T-cell (primary cell): ENCODE results near the gene CLSTN3. TPM values are rescaled to one million over a fixed set of nuclear protein-coding genes. Genes with fewer than 3 reads are reported as not detected.

ENCODE experiments used
- ATAC-seq, 4 experiments: fragments of 200-7000 bp in 3 of 4; fragments of 150-1000 bp in 1 of 4; cut with Tn5 transposase; replicated peaks in 1 of 4; 1 replicate in 3 of 4; 2 replicates in 1 of 4; pipeline ENCODE4 v1.10.0; 2021; ENCODE audit warnings: moderate library complexity in 3 of 4, mild to moderate bottlenecking in 2 of 4, moderate number of reproducible peaks in 1 of 4
- CTCF ChIA-PET, 2 donors: fragments of 300-600 bp; sonication (Branson Sonifier 250); formaldehyde crosslinking; loops; one replicate each; lab custom pipeline; 2022; ENCODE audit warnings: antibody characterized with exemption in 2 of 2; lab: Charles Lee
- POLR2A ChIA-PET, 2 donors: fragments of 300-600 bp; sonication (Branson Sonifier 250); formaldehyde crosslinking; loops; one replicate each; lab custom pipeline; 2022; ENCODE audit warnings: antibody characterized with exemption in 2 of 2; lab: Charles Lee
- DNase-seq, 35 experiments: peaks; one replicate each; pipeline versions ENCODE4 v3.0.0 to v3.0.0-alpha.2; 2013 to 2023
- H3K27ac ChIP-seq: one replicate; pipeline ENCODE4 v1.5.1; 2013; ENCODE audit warnings: low read length
- H3K27me3 ChIP-seq, 2 experiments: replicated peaks in 1 of 2; 1 replicate in 1 of 2; 2 replicates in 1 of 2; pipeline versions ENCODE4 v1.6.1 to v1.7.0; 2013; ENCODE audit warnings: low read length in 1 of 2, mixed read lengths in 1 of 2; ENCODE audit not compliant: control insufficient read depth in 2 of 2, insufficient read depth in 2 of 2; ENCODE audit errors: extremely low read depth in 1 of 2
- H3K36me3 ChIP-seq, 2 donors: 1 replicate in 1 of 2; 2 replicates in 1 of 2; pipeline versions ENCODE4 v1.6.1 to v1.7.0; 2013; ENCODE audit warnings: low read length in 1 of 2; ENCODE audit not compliant: control insufficient read depth in 2 of 2, insufficient read depth in 1 of 2; ENCODE audit errors: extremely low read depth in 1 of 2
- H3K4me1 ChIP-seq, 2 experiments: 1 replicate in 1 of 2; 2 replicates in 1 of 2; pipeline versions ENCODE4 v1.6.1 to v1.7.0; 2013; ENCODE audit warnings: low read length in 2 of 2, mixed read lengths in 1 of 2; ENCODE audit not compliant: insufficient read depth in 2 of 2, control insufficient read depth in 1 of 2; ENCODE audit errors: extremely low read depth in 1 of 2
- H3K4me3 ChIP-seq, 2 donors: 1 replicate in 1 of 2; 2 replicates in 1 of 2; pipeline versions ENCODE4 v1.5.1 to v1.7.0; 2013; ENCODE audit warnings: mild to moderate bottlenecking in 2 of 2, low read length in 1 of 2, moderate library complexity in 1 of 2; ENCODE audit not compliant: control insufficient read depth in 1 of 2; ENCODE audit errors: extremely low read depth in 1 of 2
- H3K9me3 ChIP-seq: 2 replicates; pipeline ENCODE4 v1.7.0; 2013
- H3K27ac Mint-ChIP-seq, 2 donors: one replicate each; pipeline ENCODE4 v1.8.0; 2020 to 2021; ENCODE audit warnings: mild to moderate bottlenecking in 2 of 2, mixed read lengths in 2 of 2
- H3K27me3 Mint-ChIP-seq, 2 donors: one replicate each; pipeline ENCODE4 v1.8.0; 2021 to 2022; ENCODE audit warnings: mixed read lengths in 2 of 2
- H3K36me3 Mint-ChIP-seq: one replicate; pipeline ENCODE4 v1.8.0; 2021; ENCODE audit warnings: mixed read lengths
- H3K4me1 Mint-ChIP-seq, 3 donors: one replicate each; pipeline ENCODE4 v1.8.0; 2020 to 2022; ENCODE audit warnings: mixed read lengths in 3 of 3, mild to moderate bottlenecking in 1 of 3
- H3K4me3 Mint-ChIP-seq, 3 donors: one replicate each; pipeline ENCODE4 v1.8.0; 2020 to 2022; ENCODE audit warnings: mild to moderate bottlenecking in 3 of 3, mixed read lengths in 3 of 3, moderate library complexity in 3 of 3
- H3K9me3 Mint-ChIP-seq, 3 donors: one replicate each; pipeline ENCODE4 v1.8.0; 2020 to 2022; ENCODE audit warnings: mixed read lengths in 3 of 3
- WGBS: methylation state at CpG from one replicate; pipeline ENCODE4 v1.1.5; 2013; ENCODE audit warnings: missing lambda C conversion rate; ENCODE audit not compliant: insufficient coverage; 5-methylcytosine and 5-hydroxymethylcytosine counted together
- total RNA-seq, 35 experiments: library from RNA in 6 of 35; stranded (reverse) in 6 of 35; fragments of 120-200 nt in 1 of 35; gene quantifications; one replicate each; pipeline versions ENCODE4 v1.2.1 to v1.2.4 and lab custom pipeline; 2013 to 2026

CLSTN3 gene
- total RNA-seq, 5 donors from 2014 or later (not counting 1 experiment from before 2014, with no cell fraction given), result 29.0 to 50.0 (median 41.5) TPM

- no peaks in the 10 kb centered on the region for H3K9me3 Mint-ChIP-seq
- Histone ChIP-seq H3K4me1 (peaks cover 2 to 6% of the 10 kb centered on the region in 2 experiments), H3K27ac (no peak overlapping the region), H3K9me3 (no peaks in the 10 kb centered on the region), H3K36me3 (peaks cover 0 to 25% of the 10 kb centered on the region in 2 donors), H3K27me3 (no peaks in the 10 kb centered on the region), H3K4me3 (no peak overlapping the region)
- CTCF ChIA-PET, result no interaction called here
- peaks cover 33% of the 10 kb centered on the region for H3K36me3 Mint-ChIP-seq
- ATAC-seq, result no peak
- H3K4me3 Mint-ChIP-seq, result no peak overlapping the region
- no peaks in the 10 kb centered on the region for H3K27me3 Mint-ChIP-seq
- H3K4me1 Mint-ChIP-seq, result peaks cover 5 to 9% (median 5%) of the 10 kb centered on the region in 3 donors
- no peak overlapping the region for H3K27ac Mint-ChIP-seq
- POLR2A ChIA-PET, result no interaction called here
- no peak for DNase-seq
- WGBS, result 86% methylated on average over 1 of the region's 3 CpGs
Measured at GRCh38 chr12:7117670-7118069, 12.5 kb upstream of the CLSTN3 start.

- DNase-seq, result no peak
- peaks cover 0 to 25% of the 10 kb centered on the region in 2 donors for H3K36me3 ChIP-seq
- 88% methylated on average over 1 of the region's 3 CpGs for WGBS
Measured at GRCh38 chr12:7118881-7119280, 11.3 kb upstream of the CLSTN3 start.

GRCh38 chr12:7120166-7120565 is 10.0 kb upstream of the CLSTN3 start:
- peaks cover 24% of the 10 kb centered on the region for H3K36me3 Mint-ChIP-seq
- no peaks in the 10 kb centered on the region for H3K27me3 ChIP-seq
- H3K4me3 ChIP-seq, result no peak overlapping the region
- H3K27ac ChIP-seq, result no peak overlapping the region
- H3K9me3 Mint-ChIP-seq, result no peaks in the 10 kb centered on the region
- POLR2A ChIA-PET, result no interaction called here
- no peak overlapping the region for H3K27ac Mint-ChIP-seq
- no peaks in the 10 kb centered on the region for H3K27me3 Mint-ChIP-seq
- no peaks in the 10 kb centered on the region for H3K4me1 Mint-ChIP-seq
- 93% methylated on average over 5 of the region's 5 CpGs for WGBS
- no peaks in the 10 kb centered on the region for H3K4me1 ChIP-seq
- no peak overlapping the region for H3K4me3 Mint-ChIP-seq
- H3K36me3 ChIP-seq, result peaks cover 0 to 17% of the 10 kb centered on the region in 2 donors
- DNase-seq, result no peak
- no peak for ATAC-seq
- CTCF ChIA-PET, result no interaction called here
- no peaks in the 10 kb centered on the region for H3K9me3 ChIP-seq

More at GRCh38 chr12:7118881-7119280, 11.3 kb upstream of the CLSTN3 start:
- ATAC-seq, result no peak
- H3K4me3 ChIP-seq, result no peak overlapping the region
- Mint-ChIP-seq H3K27ac (no peak overlapping the region), H3K9me3 (no peaks in the 10 kb centered on the region), H3K4me3 (no peak overlapping the region), H3K36me3 (peaks cover 29% of the 10 kb centered on the region), H3K27me3 (no peaks in the 10 kb centered on the region), H3K4me1 (peaks cover 0 to 3% (median 0%) of the 10 kb centered on the region in 3 donors)
- no peaks in the 10 kb centered on the region for H3K9me3 ChIP-seq
- ChIA-PET POLR2A (no interaction called here), CTCF (interaction anchor here in 1 of 2 donors (0.9 kb wide), 1 partner anchor 22 kb away, joined by 3 read pairs; no protein-coding TSS in a partner anchor)
- no peak overlapping the region for H3K27ac ChIP-seq
- no peaks in the 10 kb centered on the region for H3K4me1 ChIP-seq
- H3K27me3 ChIP-seq, result no peaks in the 10 kb centered on the region

GRCh38 chr12:7121324-7121723 is 8.8 kb upstream of the CLSTN3 start:
- H3K9me3 ChIP-seq, result no peaks in the 10 kb centered on the region
- H3K36me3 Mint-ChIP-seq, result peaks cover 18% of the 10 kb centered on the region
- H3K9me3 Mint-ChIP-seq, result no peaks in the 10 kb centered on the region
- H3K36me3 ChIP-seq, result peaks cover 0 to 5% of the 10 kb centered on the region in 2 donors
- H3K27me3 Mint-ChIP-seq, result no peaks in the 10 kb centered on the region
- no peaks in the 10 kb centered on the region for H3K27me3 ChIP-seq
- DNase-seq (no peak), ATAC-seq (no peak)
- CTCF ChIA-PET, result no interaction called here
- POLR2A ChIA-PET, result no interaction called here
- no CpG with 5 or more reads among the region's 5 CpGs for WGBS
- H3K4me1 ChIP-seq, result no peaks in the 10 kb centered on the region
- H3K4me1 Mint-ChIP-seq, result no peaks in the 10 kb centered on the region
- H3K27ac Mint-ChIP-seq, result no peak overlapping the region
- H3K4me3 Mint-ChIP-seq, result no peak overlapping the region
- no peak overlapping the region for H3K27ac ChIP-seq
- H3K4me3 ChIP-seq, result no peak overlapping the region

GRCh38 chr12:7122811-7123769 is 7.1 kb upstream of the CLSTN3 start:
- Mint-ChIP-seq H3K27ac (no peak overlapping the region), H3K4me3 (no peak overlapping the region), H3K9me3 (no peaks in the 10 kb centered on the region), H3K4me1 (peaks cover 0 to 3% (median 3%) of the 10 kb centered on the region in 3 donors), H3K27me3 (no peaks in the 10 kb centered on the region), H3K36me3 (peaks cover 5% of the 10 kb centered on the region)
- ChIA-PET POLR2A (no interaction called here), CTCF (interaction anchor here in 1 of 2 donors (0.6 kb wide), 1 partner anchor 351 kb away, joined by 6 read pairs; no protein-coding TSS in a partner anchor)
- ATAC-seq (no peak), DNase-seq (no peak)
- H3K4me1 ChIP-seq, result no peaks in the 10 kb centered on the region
- H3K27ac ChIP-seq, result no peak overlapping the region
- no peaks in the 10 kb centered on the region for H3K36me3 ChIP-seq
- no CpG with 5 or more reads among the region's 7 CpGs for WGBS
- no peak overlapping the region for H3K4me3 ChIP-seq
- no peaks in the 10 kb centered on the region for H3K27me3 ChIP-seq
- no peaks in the 10 kb centered on the region for H3K9me3 ChIP-seq

- Mint-ChIP-seq H3K4me3 (no peak overlapping the region), H3K4me1 (peaks cover 4 to 11% (median 8%) of the 10 kb centered on the region in 3 donors), H3K9me3 (no peaks in the 10 kb centered on the region), H3K27me3 (no peaks in the 10 kb centered on the region), H3K27ac (no peak overlapping the region), H3K36me3 (no peaks in the 10 kb centered on the region)
- Histone ChIP-seq H3K27ac (no peak overlapping the region), H3K4me3 (no peak overlapping the region), H3K4me1 (peaks cover 0 to 5% of the 10 kb centered on the region in 2 experiments), H3K36me3 (no peaks in the 10 kb centered on the region), H3K9me3 (no peaks in the 10 kb centered on the region), H3K27me3 (no peaks in the 10 kb centered on the region)
- ChIA-PET POLR2A (no interaction called here), CTCF (no interaction called here)
- no peak for DNase-seq
- no peak for ATAC-seq
- 78% methylated on average over 3 of the region's 11 CpGs for WGBS
Measured at GRCh38 chr12:7123806-7124522, 6.2 kb upstream of the CLSTN3 start.
